ENCODE data around the gene ZNF236. TPM values are rescaled to one million over a fixed set of nuclear protein-coding genes. Genes with fewer than 3 reads are reported as not detected.

Gene ZNF236
- total RNA-seq, 1 donor from 2014 or later, result 18.4 TPM

- Mint-ChIP-seq H3K27ac (ENCODE audit: unreplicated experiment) (no peak overlapping the region), H3K9me3 (no peaks in the 10 kb centered on the region), H3K36me3 (ENCODE audit: low read depth) (peaks cover 3% of the 10 kb centered on the region), H3K27me3 (ENCODE audit: low read depth) (no peaks in the 10 kb centered on the region), H3K4me1 (no peaks in the 10 kb centered on the region), H3K4me3 (no peak overlapping the region)
- TF ChIP-seq, protein P1, sequence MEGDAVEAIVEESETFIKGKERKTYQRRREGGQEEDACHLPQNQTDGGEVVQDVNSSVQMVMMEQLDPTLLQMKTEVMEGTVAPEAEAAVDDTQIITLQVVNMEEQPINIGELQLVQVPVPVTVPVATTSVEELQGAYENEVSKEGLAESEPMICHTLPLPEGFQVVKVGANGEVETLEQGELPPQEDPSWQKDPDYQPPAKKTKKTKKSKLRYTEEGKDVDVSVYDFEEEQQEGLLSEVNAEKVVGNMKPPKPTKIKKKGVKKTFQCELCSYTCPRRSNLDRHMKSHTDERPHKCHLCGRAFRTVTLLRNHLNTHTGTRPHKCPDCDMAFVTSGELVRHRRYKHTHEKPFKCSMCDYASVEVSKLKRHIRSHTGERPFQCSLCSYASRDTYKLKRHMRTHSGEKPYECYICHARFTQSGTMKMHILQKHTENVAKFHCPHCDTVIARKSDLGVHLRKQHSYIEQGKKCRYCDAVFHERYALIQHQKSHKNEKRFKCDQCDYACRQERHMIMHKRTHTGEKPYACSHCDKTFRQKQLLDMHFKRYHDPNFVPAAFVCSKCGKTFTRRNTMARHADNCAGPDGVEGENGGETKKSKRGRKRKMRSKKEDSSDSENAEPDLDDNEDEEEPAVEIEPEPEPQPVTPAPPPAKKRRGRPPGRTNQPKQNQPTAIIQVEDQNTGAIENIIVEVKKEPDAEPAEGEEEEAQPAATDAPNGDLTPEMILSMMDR (conservative IDR thresholded peaks at IDR 0.05), result no peak
- no peak for DNase-seq (ENCODE audit: low read depth, low spot score)
These were observed 87.1 kb downstream of the ZNF236 start for GRCh38 chr18:76909439-76909838.

DNA sequence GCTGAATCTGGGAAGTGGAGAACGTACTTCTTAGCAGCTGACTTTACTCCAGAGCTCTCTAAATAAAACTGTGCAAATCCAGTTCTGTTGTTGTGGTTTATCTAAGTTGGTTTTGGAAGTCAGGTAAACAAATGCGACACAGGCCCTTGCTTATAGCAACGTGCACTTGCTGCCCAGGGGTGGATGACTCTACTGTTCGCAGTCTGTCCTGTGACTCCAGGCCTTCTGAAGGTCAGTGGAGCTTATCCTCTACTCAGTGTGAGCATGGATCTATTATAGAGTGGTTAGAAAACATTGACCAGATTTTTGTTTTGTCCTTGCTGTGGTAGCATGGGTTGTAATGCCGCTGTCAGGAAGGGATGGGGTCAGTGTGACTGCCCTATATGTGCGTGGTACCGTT is 89.1 kb downstream of the ZNF236 start:
- DNase-seq (ENCODE audit: low read depth, low spot score), result no peak
- H3K27ac Mint-ChIP-seq (ENCODE audit: unreplicated experiment), result no peak overlapping the region
- H3K4me3 Mint-ChIP-seq, result no peak overlapping the region
- H3K9me3 Mint-ChIP-seq, result no peaks in the 10 kb centered on the region
- no peaks in the 10 kb centered on the region for H3K4me1 Mint-ChIP-seq
- TF ChIP-seq, protein P1 (conservative IDR thresholded peaks at IDR 0.05), result no peak
- H3K27me3 Mint-ChIP-seq (ENCODE audit: low read depth), result no peaks in the 10 kb centered on the region
- peaks cover 3% of the 10 kb centered on the region for H3K36me3 Mint-ChIP-seq (ENCODE audit: low read depth)

DNA sequence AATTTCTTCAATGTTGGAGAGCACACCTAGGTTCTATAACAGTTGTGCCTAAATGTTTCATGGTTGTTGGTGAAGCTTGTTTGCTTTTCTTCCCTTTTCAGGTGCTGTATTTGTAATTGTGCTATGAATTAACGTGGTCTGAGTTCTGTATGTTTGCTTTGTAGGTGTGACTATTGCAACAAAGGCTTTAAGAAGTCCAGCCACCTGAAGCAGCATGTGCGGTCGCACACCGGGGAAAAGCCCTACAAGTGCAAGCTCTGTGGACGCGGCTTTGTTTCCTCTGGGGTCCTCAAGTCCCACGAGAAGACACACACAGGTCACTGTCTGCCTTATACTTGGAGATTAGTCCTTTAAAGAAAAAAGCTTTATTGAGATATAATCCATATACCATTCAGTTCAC is 91.2 kb downstream of the ZNF236 start:
- Mint-ChIP-seq H3K9me3 (no peaks in the 10 kb centered on the region), H3K4me1 (no peaks in the 10 kb centered on the region), H3K4me3 (no peak overlapping the region), H3K27me3 (ENCODE audit: low read depth) (no peaks in the 10 kb centered on the region), H3K36me3 (ENCODE audit: low read depth) (peaks cover 3% of the 10 kb centered on the region), H3K27ac (ENCODE audit: unreplicated experiment) (no peak overlapping the region)
- DNase-seq (ENCODE audit: low read depth, low spot score), result no peak
- TF ChIP-seq, protein P1 (conservative IDR thresholded peaks at IDR 0.05), result no peak

DNA sequence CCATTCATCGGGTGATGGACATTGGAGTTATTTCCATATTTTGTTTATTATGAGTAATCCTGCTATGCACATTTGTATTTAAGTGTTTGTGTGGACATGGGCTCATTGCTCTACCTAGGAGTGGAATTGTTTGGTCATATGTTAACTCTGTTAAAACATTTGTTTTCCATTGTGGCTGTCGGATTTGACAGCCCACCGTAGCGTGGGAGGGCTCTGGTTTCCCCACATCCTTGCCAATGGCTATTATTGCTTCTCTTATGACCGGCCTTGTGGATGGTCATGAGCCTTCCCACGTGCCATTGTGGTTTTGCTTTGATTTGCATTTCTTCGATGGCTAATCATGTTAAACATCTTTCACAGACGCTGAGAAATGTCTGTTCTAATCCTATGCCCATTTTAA is 92.0 kb downstream of the ZNF236 start:
- no peaks in the 10 kb centered on the region for H3K9me3 Mint-ChIP-seq
- no peak overlapping the region for H3K4me3 Mint-ChIP-seq
- H3K36me3 Mint-ChIP-seq (ENCODE audit: low read depth), result peaks cover 3% of the 10 kb centered on the region
- no peaks in the 10 kb centered on the region for H3K27me3 Mint-ChIP-seq (ENCODE audit: low read depth)
- TF ChIP-seq, protein P1 (conservative IDR thresholded peaks at IDR 0.05), result no peak
- no peak for DNase-seq (ENCODE audit: low read depth, low spot score)
- no peak overlapping the region for H3K27ac Mint-ChIP-seq (ENCODE audit: unreplicated experiment)
- H3K4me1 Mint-ChIP-seq, result no peaks in the 10 kb centered on the region

GRCh38 chr18:76914796-76915195 is 92.4 kb downstream of the ZNF236 start:
- DNase-seq (ENCODE audit: low read depth, low spot score), result no peak
- TF ChIP-seq, protein P1 (conservative IDR thresholded peaks at IDR 0.05), result no peak
- H3K27ac Mint-ChIP-seq (ENCODE audit: unreplicated experiment), result no peak overlapping the region
- H3K4me1 Mint-ChIP-seq, result no peaks in the 10 kb centered on the region
- H3K9me3 Mint-ChIP-seq, result no peaks in the 10 kb centered on the region
- peaks cover 6% of the 10 kb centered on the region for H3K36me3 Mint-ChIP-seq (ENCODE audit: low read depth)
- no peaks in the 10 kb centered on the region for H3K27me3 Mint-ChIP-seq (ENCODE audit: low read depth)
- H3K4me3 Mint-ChIP-seq, result no peak overlapping the region

DNA sequence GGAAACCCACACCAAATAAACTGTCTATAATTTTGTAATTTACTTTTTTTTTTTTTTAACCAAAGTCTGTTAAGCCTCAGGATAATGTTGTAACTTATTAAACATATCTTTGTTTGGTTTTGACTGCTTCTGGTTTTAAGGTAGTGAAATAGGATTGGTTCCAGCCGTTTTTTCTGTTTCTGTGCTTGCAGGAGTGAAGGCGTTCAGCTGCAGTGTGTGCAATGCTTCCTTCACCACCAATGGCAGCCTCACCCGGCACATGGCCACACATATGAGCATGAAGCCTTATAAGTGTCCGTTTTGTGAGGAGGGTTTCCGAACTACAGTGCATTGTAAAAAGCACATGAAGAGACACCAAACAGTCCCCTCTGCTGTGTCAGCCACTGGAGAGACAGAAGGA is 93.1 kb downstream of the ZNF236 start:
- no peaks in the 10 kb centered on the region for H3K4me1 Mint-ChIP-seq
- no peaks in the 10 kb centered on the region for H3K27me3 Mint-ChIP-seq (ENCODE audit: low read depth)
- TF ChIP-seq, protein P1 (conservative IDR thresholded peaks at IDR 0.05), result no peak
- DNase-seq (ENCODE audit: low read depth, low spot score), result no peak
- no peak overlapping the region for H3K27ac Mint-ChIP-seq (ENCODE audit: unreplicated experiment)
- peaks cover 7% of the 10 kb centered on the region for H3K36me3 Mint-ChIP-seq (ENCODE audit: low read depth)
- H3K4me3 Mint-ChIP-seq, result no peak overlapping the region
- no peaks in the 10 kb centered on the region for H3K9me3 Mint-ChIP-seq
